GM12878 (cell line): ENCODE measurements around the gene DLG2. TPM values are rescaled to one million over a fixed set of nuclear protein-coding genes. Genes with fewer than 3 reads are reported as not detected.

Experiments
- ATAC-seq: fragments of 200-7000 bp; cut with Tn5 transposase; 3 replicates; pipeline ENCODE4 v1.9.1; 2020; ENCODE audit warnings: mild to moderate bottlenecking, moderate library complexity
- BruUV-seq: library from RNA; stranded (reverse); fragments of 400-500 nt; replicated peaks from 2 replicates; lab custom pipeline; 2021; lab: Mats Ljungman, UMichigan
- CTCF ChIA-PET: fragments of 300-600 bp; sonication (Branson Sonifier 250); formaldehyde crosslinking; extraction: SDS; loops from one replicate; lab custom pipeline; 2021; ENCODE audit warnings: inconsistent platforms; lab: Yijun Ruan, JAX
- POLR2A ChIA-PET: fragments of 350-600 bp; formaldehyde crosslinking; extraction: SDS; loops from one replicate; lab custom pipeline; 2021; ENCODE audit warnings: inconsistent platforms; lab: Charles Lee
- RAD21 ChIA-PET: fragments of 300-600 bp; sonication (Branson Sonifier 250); formaldehyde crosslinking; loops from one replicate; lab custom pipeline; 2023; ENCODE audit warnings: antibody characterized with exemption; ENCODE audit not compliant: unreplicated experiment; lab: Charles Lee
- SMC1A ChIA-PET: fragments of 300-600 bp; sonication (Branson Sonifier 250); formaldehyde crosslinking; loops from one replicate; lab custom pipeline; 2023; ENCODE audit not compliant: unreplicated experiment, uncharacterized antibody; lab: Charles Lee
- DNase-seq: peaks from one replicate; pipeline ENCODE4 v3.0.0-alpha.2; 2011; ENCODE audit warnings: low read depth, low spot score
- FAIRE-seq: peaks from 3 replicates; lab custom pipeline; 2011; peaks lifted over from hg19 to GRCh38; lab: Jason Lieb, UNC
- H2AFZ ChIP-seq: 2 replicates; pipeline ENCODE4 v1.6.0; 2011; ENCODE audit warnings: low read depth, low read length, control low read depth; ENCODE audit not compliant: control insufficient read depth
- H3K27ac ChIP-seq: 2 replicates; pipeline ENCODE4 v1.5.1; 2011; ENCODE audit warnings: control low read depth; ENCODE audit not compliant: control insufficient read depth, insufficient read depth
- H3K27me3 ChIP-seq, 2 experiments: replicated peaks in 1 of 2; 2 replicates each; pipeline versions ENCODE4 v1.6.0 to v1.6.1; 2011; ENCODE audit warnings: low read length in 1 of 2; ENCODE audit not compliant: control insufficient read depth in 2 of 2, insufficient read depth in 2 of 2
- H3K36me3 ChIP-seq, 2 experiments: 2 replicates each; pipeline ENCODE4 v1.5.1; 2011; ENCODE audit warnings: low read length in 1 of 2; ENCODE audit not compliant: control insufficient read depth in 2 of 2, insufficient read depth in 2 of 2
- H3K4me1 ChIP-seq: 2 replicates; pipeline ENCODE4 v1.6.1; 2011; ENCODE audit warnings: mild to moderate bottlenecking, low read length, moderate library complexity, mixed read lengths; ENCODE audit not compliant: control insufficient read depth, insufficient read depth
- H3K4me2 ChIP-seq: 2 replicates; pipeline ENCODE4 v1.6.0; 2011; ENCODE audit warnings: control low read depth; ENCODE audit not compliant: control insufficient read depth, insufficient read depth
- H3K4me3 ChIP-seq: fragments of 200-600 bp; sonication (generic); 2 replicates; pipeline ENCODE4 v1.5.1; 2016
- H3K79me2 ChIP-seq: 2 replicates; pipeline ENCODE4 v1.6.0; 2011; ENCODE audit warnings: low read length; ENCODE audit not compliant: control insufficient read depth, insufficient read depth
- H3K9ac ChIP-seq: 2 replicates; pipeline ENCODE4 v1.8.0; 2011; ENCODE audit warnings: low read length, control low read depth, mixed read lengths; ENCODE audit not compliant: control insufficient read depth, insufficient read depth
- H3K9me3 ChIP-seq: replicated peaks from 3 replicates; pipeline ENCODE4 v1.5.1; 2011; ENCODE audit warnings: mild to moderate bottlenecking, low read length; ENCODE audit not compliant: control insufficient read depth, insufficient read depth
- H4K20me1 ChIP-seq: 2 replicates; pipeline ENCODE4 v1.6.0; 2011; ENCODE audit not compliant: control insufficient read depth, insufficient read depth
- BMI1 ChIP-seq: fragments of 450-650 bp; IDR thresholded peaks from 2 replicates; pipeline ENCODE4 v1.6.1; 2016; ENCODE audit warnings: mild to moderate bottlenecking, moderate library complexity, borderline replicate concordance
- BRCA1 ChIP-seq: IDR thresholded peaks from 2 replicates; pipeline ENCODE4 v1.6.1; 2011; ENCODE audit warnings: low read depth, low read length, improper control_type of control experiment
- CHD2 ChIP-seq: IDR thresholded peaks from 2 replicates; pipeline ENCODE4 v1.6.1; 2011; ENCODE audit warnings: low read depth, low read length, improper control_type of control experiment, borderline replicate concordance
- IRF4 ChIP-seq: IDR thresholded peaks from 2 replicates; pipeline ENCODE4 v1.6.1; 2011; ENCODE audit warnings: low read depth, low read length
- MEF2B ChIP-seq: fragments of 450-650 bp; IDR thresholded peaks from 2 replicates; pipeline ENCODE4 v1.6.1; 2018; ENCODE audit warnings: mild to moderate bottlenecking, moderate library complexity; ENCODE audit not compliant: partially characterized antibody, poor library complexity, severe bottlenecking
- NKRF ChIP-seq: fragments of 450-650 bp; conservative IDR thresholded peaks from 2 replicates; pipeline ENCODE4 v1.6.1; 2017; ENCODE audit warnings: mild to moderate bottlenecking, moderate library complexity
- PKNOX1 ChIP-seq: fragments of 450-650 bp; IDR thresholded peaks from 2 replicates; pipeline ENCODE4 v1.6.1; 2016; ENCODE audit warnings: mild to moderate bottlenecking
- STAT1 ChIP-seq: fragments of 450-650 bp; conservative IDR thresholded peaks from 2 replicates; pipeline ENCODE4 v1.6.1; 2014; ENCODE audit warnings: antibody characterized with exemption, mild to moderate bottlenecking
- STAT3 ChIP-seq: IDR thresholded peaks from 2 replicates; pipeline ENCODE4 v1.6.1; 2011; ENCODE audit warnings: low read depth, low read length, improper control_type of control experiment
- TAF1 ChIP-seq: IDR thresholded peaks from 2 replicates; pipeline ENCODE4 v1.6.1; 2011; ENCODE audit warnings: mild to moderate bottlenecking, low read depth, low read length, borderline replicate concordance
- TCF12 ChIP-seq: IDR thresholded peaks from 2 replicates; pipeline ENCODE4 v1.6.1; 2011; ENCODE audit warnings: low read depth, mild to moderate bottlenecking, low read length
- ZNF622 ChIP-seq: fragments of 450-650 bp; IDR thresholded peaks from 2 replicates; pipeline ENCODE4 v1.6.1; 2017; ENCODE audit warnings: mild to moderate bottlenecking, inconsistent platforms
- WGBS: methylation state at CpG from one replicate; pipeline ENCODE4 v1.1.6; 2016; ENCODE audit warnings: low lambda C conversion rate; ENCODE audit not compliant: insufficient replicate concordance, insufficient coverage; ENCODE audit errors: missing lambda C conversion rate; 5-methylcytosine and 5-hydroxymethylcytosine counted together
- in situ Hi-C: fragments of 300-500 bp; cut with MboI; formaldehyde crosslinking; loops from 9 replicates; pipeline ENCODE4 v1.14.3; 2018; ENCODE audit warnings: mixed read lengths
- intact Hi-C: fragments of 100-400 bp; cut with micrococcal nuclease; formaldehyde crosslinking; loops from one replicate; pipeline ENCODE4 v1.14.2; 2022; ENCODE audit not compliant: unreplicated experiment
- polyA plus RNA-seq, 11 experiments: library from polyadenylated mRNA; depleted of rRNA in 4 of 11; unstranded in 6 of 11; stranded (reverse) in 5 of 11; fragments of >200 nt; fragmentation: Nextera tagmentation in 4 of 11; fragmentation: Illumina TruSeq in 1 of 11; extraction: Ambion mirVana in 4 of 11; extraction: Trizol in 1 of 11; gene quantifications; 1 replicate in 1 of 11; 2 replicates in 10 of 11; pipeline versions ENCODE4 v1.2.1 to v1.2.3, GENCODE V29; 2011 to 2016; ENCODE audit warnings: inconsistent platforms in 2 of 11, missing spikeins in 2 of 11, low read depth in 1 of 11
- total RNA-seq, 4 experiments: library from RNA; depleted of rRNA in 3 of 4; stranded (reverse); fragments of >200 nt in 3 of 4; fragmentation: Illumina TruSeq in 1 of 4; extraction: Trizol in 1 of 4; gene quantifications; 2 replicates each; pipeline versions ENCODE4 v1.2.1 to v1.2.3, GENCODE V29; 2013 to 2021
- TF ChIP-seq, protein P1 (sequence below): IDR thresholded peaks from 2 replicates; pipeline ENCODE4 v1.6.1; 2011; ENCODE audit warnings: mild to moderate bottlenecking, low read depth, low read length, moderate library complexity; ENCODE audit not compliant: insufficient replicate concordance
- TF ChIP-seq, protein P2 (sequence below): fragments of 450-650 bp; IDR thresholded peaks from 2 replicates; pipeline ENCODE4 v1.6.1; 2017; ENCODE audit warnings: mild to moderate bottlenecking, moderate library complexity

DLG2 gene
- total and polyA plus RNA-seq, 10 of the 15 experiments (the other 5 are each of a cell fraction or from before 2014, with no cell fraction given), result 0.09 to 0.98 (median 0.35) TPM

GRCh38 chr11:83558281-83558680 is 2068.9 kb downstream of the DLG2 start:
- no peaks in the 10 kb centered on the region for H3K27me3 ChIP-seq
- no peaks in the 10 kb centered on the region for H3K4me1 ChIP-seq
- H3K79me2 ChIP-seq, result no peaks in the 10 kb centered on the region
- ATAC-seq (no peak), FAIRE-seq (no peak), DNase-seq (no peak)
- no peak overlapping the region for H3K9ac ChIP-seq
- H2AFZ ChIP-seq, result no peak overlapping the region
- ChIA-PET CTCF (no interaction called here), POLR2A (no interaction called here), SMC1A (no interaction called here), RAD21 (no interaction called here)
- BruUV-seq, result no TSS peak
- in situ Hi-C loops, result no loop called here
- H3K4me3 ChIP-seq, result no peak overlapping the region
- intact Hi-C loops, result no loop called here
- H3K9me3 ChIP-seq, result no peaks in the 10 kb centered on the region
- H3K36me3 ChIP-seq, result no peaks in the 10 kb centered on the region
- H3K4me2 ChIP-seq, result no peak overlapping the region
- H4K20me1 ChIP-seq, result no peaks in the 10 kb centered on the region
- 61% methylated on average over 2 of the region's 2 CpGs for WGBS
- no peak overlapping the region for H3K27ac ChIP-seq
- TF ChIP-seq IRF4 (no peak), TCF12 (no peak), STAT1 (no peak), MEF2B (no peak), CHD2 (no peak), TAF1 (no peak), STAT3 (no peak), BMI1 (no peak), PKNOX1 (no peak), NKRF (no peak), ZNF622 (no peak), BRCA1 (no peak)
- TF ChIP-seq, protein P1, sequence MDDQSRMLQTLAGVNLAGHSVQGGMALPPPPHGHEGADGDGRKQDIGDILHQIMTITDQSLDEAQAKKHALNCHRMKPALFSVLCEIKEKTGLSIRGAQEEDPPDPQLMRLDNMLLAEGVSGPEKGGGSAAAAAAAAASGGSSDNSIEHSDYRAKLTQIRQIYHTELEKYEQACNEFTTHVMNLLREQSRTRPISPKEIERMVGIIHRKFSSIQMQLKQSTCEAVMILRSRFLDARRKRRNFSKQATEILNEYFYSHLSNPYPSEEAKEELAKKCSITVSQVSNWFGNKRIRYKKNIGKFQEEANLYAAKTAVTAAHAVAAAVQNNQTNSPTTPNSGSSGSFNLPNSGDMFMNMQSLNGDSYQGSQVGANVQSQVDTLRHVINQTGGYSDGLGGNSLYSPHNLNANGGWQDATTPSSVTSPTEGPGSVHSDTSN, result no peak
- TF ChIP-seq, protein P2, sequence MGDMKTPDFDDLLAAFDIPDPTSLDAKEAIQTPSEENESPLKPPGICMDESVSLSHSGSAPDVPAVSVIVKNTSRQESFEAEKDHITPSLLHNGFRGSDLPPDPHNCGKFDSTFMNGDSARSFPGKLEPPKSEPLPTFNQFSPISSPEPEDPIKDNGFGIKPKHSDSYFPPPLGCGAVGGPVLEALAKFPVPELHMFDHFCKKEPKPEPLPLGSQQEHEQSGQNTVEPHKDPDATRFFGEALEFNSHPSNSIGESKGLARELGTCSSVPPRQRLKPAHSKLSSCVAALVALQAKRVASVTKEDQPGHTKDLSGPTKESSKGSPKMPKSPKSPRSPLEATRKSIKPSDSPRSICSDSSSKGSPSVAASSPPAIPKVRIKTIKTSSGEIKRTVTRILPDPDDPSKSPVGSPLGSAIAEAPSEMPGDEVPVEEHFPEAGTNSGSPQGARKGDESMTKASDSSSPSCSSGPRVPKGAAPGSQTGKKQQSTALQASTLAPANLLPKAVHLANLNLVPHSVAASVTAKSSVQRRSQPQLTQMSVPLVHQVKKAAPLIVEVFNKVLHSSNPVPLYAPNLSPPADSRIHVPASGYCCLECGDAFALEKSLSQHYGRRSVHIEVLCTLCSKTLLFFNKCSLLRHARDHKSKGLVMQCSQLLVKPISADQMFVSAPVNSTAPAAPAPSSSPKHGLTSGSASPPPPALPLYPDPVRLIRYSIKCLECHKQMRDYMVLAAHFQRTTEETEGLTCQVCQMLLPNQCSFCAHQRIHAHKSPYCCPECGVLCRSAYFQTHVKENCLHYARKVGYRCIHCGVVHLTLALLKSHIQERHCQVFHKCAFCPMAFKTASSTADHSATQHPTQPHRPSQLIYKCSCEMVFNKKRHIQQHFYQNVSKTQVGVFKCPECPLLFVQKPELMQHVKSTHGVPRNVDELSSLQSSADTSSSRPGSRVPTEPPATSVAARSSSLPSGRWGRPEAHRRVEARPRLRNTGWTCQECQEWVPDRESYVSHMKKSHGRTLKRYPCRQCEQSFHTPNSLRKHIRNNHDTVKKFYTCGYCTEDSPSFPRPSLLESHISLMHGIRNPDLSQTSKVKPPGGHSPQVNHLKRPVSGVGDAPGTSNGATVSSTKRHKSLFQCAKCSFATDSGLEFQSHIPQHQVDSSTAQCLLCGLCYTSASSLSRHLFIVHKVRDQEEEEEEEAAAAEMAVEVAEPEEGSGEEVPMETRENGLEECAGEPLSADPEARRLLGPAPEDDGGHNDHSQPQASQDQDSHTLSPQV, result no peak
